Neural progenitor cell (in vitro differentiated cells): ENCODE data around the gene C17orf78.
"Not testable (repeated sequence)": the region's sequence is repeated elsewhere in the genome, so short reads cannot be mapped to it uniquely, and the experiment has no call there.

Experiments
- CTCF ChIP-seq: fragments of 200-600 bp; sonication (generic); IDR thresholded peaks from 2 replicates; pipeline ENCODE4 v1.5.1; 2017; ENCODE audit warnings: antibody characterized with exemption, mild to moderate bottlenecking
- EZH2 ChIP-seq: fragments of 200-600 bp; sonication (generic); IDR thresholded peaks from 2 replicates; pipeline ENCODE4 v1.6.1; 2017; ENCODE audit warnings: antibody characterized with exemption, mild to moderate bottlenecking, moderate library complexity

GRCh38 chr17:37408145-37408479 lies 32.3 kb downstream of the C17orf78 start:
- not testable (repeated sequence) for TF ChIP-seq CTCF, EZH2
